ENCODE results near the gene LHFPL6. TPM values are rescaled to one million over a fixed set of nuclear protein-coding genes. Genes with fewer than 3 reads are reported as not detected.

The LHFPL6 gene
- total and polyA plus RNA-seq, 9 of the 15 experiments (the other 6 are each of a cell fraction or from before 2014, with no cell fraction given), result 0.18 TPM; not detected in 8

GRCh38 chr13:39448834-39449233 is 154.2 kb downstream of the LHFPL6 start:
- ChIA-PET CTCF (ENCODE audit: low intra/inter-chr PET ratio) (no interaction called here), POLR2A (no interaction called here)
- Histone ChIP-seq H3K9ac (ENCODE audit: insufficient read depth in 1 of 2, low read depth in 2 of 2, low read length in 2 of 2) (no peak overlapping the region), H3K36me3 (ENCODE audit: control insufficient read depth, insufficient read depth, low read length) (no peaks in the 10 kb centered on the region), H2AFZ (ENCODE audit: low read depth, low read length) (no peak overlapping the region), H3K27me3 (ENCODE audit: control insufficient read depth in 2 of 2, insufficient read depth in 2 of 2, low read length in 2 of 2) (no peaks in the 10 kb centered on the region), H3K4me1 (replicated peaks in 1 of 2; ENCODE audit: control insufficient read depth in 2 of 2, insufficient read depth in 2 of 2, low read length in 2 of 2) (no peaks in the 10 kb centered on the region), H3K27ac (ENCODE audit: extremely low read depth, low read depth, low read length) (no peak overlapping the region), H3K4me3 (no peak overlapping the region), H3K9me3 (replicated peaks; ENCODE audit: control insufficient read depth, insufficient read depth, low read depth, low read length) (no peaks in the 10 kb centered on the region), H3K9me1 (ENCODE audit: control insufficient read depth, insufficient read depth, low read length) (no peaks in the 10 kb centered on the region), H3K4me2 (ENCODE audit: insufficient read depth, low read length) (no peak overlapping the region), H4K20me1 (replicated peaks; ENCODE audit: control insufficient read depth, insufficient read depth, low read length) (no peaks in the 10 kb centered on the region), H3K79me2 (ENCODE audit: control insufficient read depth, insufficient read depth, low read length) (no peaks in the 10 kb centered on the region)
- no peak for FAIRE-seq
- 0% methylated on average over 3 of the region's 3 CpGs for WGBS (ENCODE audit: insufficient coverage, low coverage, missing lambda C conversion rate)
- no peak for ATAC-seq
- TF ChIP-seq ZBTB1 (CRISPR knock-in tag; IDR thresholded peaks at IDR 0.05; ENCODE audit: borderline replicate concordance, low read depth) (no peak), ZNF511 (CRISPR knock-in tag; IDR thresholded peaks at IDR 0.05) (no peak), ZNF398 (CRISPR knock-in tag; IDR thresholded peaks at IDR 0.05) (no peak), ZNF140 (CRISPR knock-in tag; IDR thresholded peaks at IDR 0.05) (no peak), HOMEZ (CRISPR knock-in tag; IDR thresholded peaks at IDR 0.05) (no peak), BRF2 (IDR thresholded peaks at IDR 0.05; ENCODE audit: borderline replicate concordance, insufficient read depth, insufficient read length) (no peak)
- DNase-seq (ENCODE audit: extremely low read depth in 1 of 4, low spot score in 3 of 4), result no peak
- intact Hi-C loops (cut with micrococcal nuclease) (no loop called here), in situ Hi-C loops (cut with MboI) (no loop called here)
- BruUV-seq (replicated peaks), result no TSS peak
